Measurements from ENCODE around the gene CDH10. TPM values are rescaled to one million over a fixed set of nuclear protein-coding genes. Genes with fewer than 3 reads are reported as not detected.

Gene CDH10
- total RNA-seq, 6 experiments from 2014 or later = not detected

GRCh38 chr5:24480952-24481351 lies 163.8 kb downstream of the CDH10 start:
- Histone ChIP-seq H3K36me3 (no peaks in the 10 kb centered on the region), H3K27ac (no peak overlapping the region), H3K9me3 (no peaks in the 10 kb centered on the region), H3K4me3 (no peak overlapping the region), H3K4me1 (no peaks in the 10 kb centered on the region), H3K27me3 (no peaks in the 10 kb centered on the region)
- ATAC-seq (no peak), DNase-seq (no peak)
- intact Hi-C loops (cut with DNase I) = no loop called here
- TF ChIP-seq CTCF (IDR thresholded peaks at IDR 0.05) (no peak), POLR2A (IDR thresholded peaks at IDR 0.05) (no peak)

GRCh38 chr5:24477958-24478357 lies 166.8 kb downstream of the CDH10 start:
- no peaks in the 10 kb centered on the region for H3K9me3 ChIP-seq
- no peaks in the 10 kb centered on the region for H3K4me1 ChIP-seq
- no peak overlapping the region for H3K27ac ChIP-seq
- intact Hi-C loops (cut with DNase I) = no loop called here
- no peak overlapping the region for H3K4me3 ChIP-seq
- ATAC-seq = no peak
- H3K36me3 ChIP-seq = no peaks in the 10 kb centered on the region
- WGBS (ENCODE audit: insufficient coverage, low coverage, low lambda C conversion rate, missing lambda C conversion rate) = 77% methylated on average over 5 of the region's 5 CpGs
- no peaks in the 10 kb centered on the region for H3K27me3 ChIP-seq
- TF ChIP-seq POLR2A (IDR thresholded peaks at IDR 0.05) (no peak), CTCF (IDR thresholded peaks at IDR 0.05) (no peak)
- no peak for DNase-seq

DNA sequence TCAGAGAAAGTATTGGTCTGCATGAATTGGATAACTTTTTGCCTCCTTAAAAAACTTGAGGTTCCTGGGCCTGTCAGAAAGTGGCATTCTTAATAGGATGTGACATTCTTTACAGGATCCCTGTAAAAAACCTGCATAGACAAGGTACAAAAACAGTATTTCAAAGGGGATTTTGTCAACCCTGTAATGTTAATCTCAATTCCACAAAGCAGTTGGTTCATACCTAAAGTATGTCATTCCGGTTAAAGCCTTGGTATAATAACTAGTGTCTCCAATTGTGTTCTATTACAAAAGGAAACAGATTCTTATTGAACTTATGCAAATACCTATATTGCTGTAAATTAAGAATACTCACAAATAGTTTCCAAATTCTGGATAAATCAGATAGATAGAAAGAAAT lies 169.7 kb downstream of the CDH10 start:
- intact Hi-C loops (cut with DNase I) = no loop called here
- H3K9me3 ChIP-seq = no peaks in the 10 kb centered on the region
- H3K27me3 ChIP-seq = no peaks in the 10 kb centered on the region
- no peak for DNase-seq
- no peak overlapping the region for H3K4me3 ChIP-seq
- no peaks in the 10 kb centered on the region for H3K36me3 ChIP-seq
- H3K27ac ChIP-seq = no peak overlapping the region
- TF ChIP-seq CTCF (IDR thresholded peaks at IDR 0.05) (no peak), POLR2A (IDR thresholded peaks at IDR 0.05) (no peak)
- 88% methylated on average over 1 of the region's 1 CpG for WGBS (ENCODE audit: insufficient coverage, low coverage, low lambda C conversion rate, missing lambda C conversion rate)
- no peak for ATAC-seq
- H3K4me1 ChIP-seq = no peaks in the 10 kb centered on the region

DNA sequence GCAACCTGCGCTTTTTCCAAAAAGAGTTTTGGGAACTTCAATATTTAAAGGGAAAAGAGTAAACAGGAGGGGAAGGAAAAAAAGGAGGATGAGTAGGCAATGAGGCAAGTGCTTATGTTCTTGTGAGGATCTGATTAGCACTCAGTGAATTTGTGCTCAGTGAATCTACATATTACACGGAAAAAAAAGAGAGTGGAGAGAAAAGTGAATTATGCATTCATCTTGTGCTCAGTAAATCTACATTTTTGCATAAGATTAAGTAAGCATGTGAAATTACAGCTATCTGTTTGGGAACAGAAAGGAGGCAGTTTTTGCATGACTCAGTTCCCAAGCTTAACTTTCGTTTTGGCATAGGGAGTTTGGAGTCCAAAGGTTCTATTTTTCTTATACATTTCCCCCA lies 170.1 kb downstream of the CDH10 start:
- 71% methylated on average over 3 of the region's 3 CpGs for WGBS (ENCODE audit: insufficient coverage, low coverage, low lambda C conversion rate, missing lambda C conversion rate)
- H3K36me3 ChIP-seq = no peaks in the 10 kb centered on the region
- ATAC-seq (no peak), DNase-seq (no peak)
- H3K4me1 ChIP-seq = no peaks in the 10 kb centered on the region
- H3K4me3 ChIP-seq = no peak overlapping the region
- no peaks in the 10 kb centered on the region for H3K9me3 ChIP-seq
- H3K27me3 ChIP-seq = no peaks in the 10 kb centered on the region
- no peak for TF ChIP-seq CTCF (IDR thresholded peaks at IDR 0.05)
- no peak for TF ChIP-seq POLR2A (IDR thresholded peaks at IDR 0.05)
- intact Hi-C loops (cut with DNase I) = no loop called here
- no peak overlapping the region for H3K27ac ChIP-seq

DNA sequence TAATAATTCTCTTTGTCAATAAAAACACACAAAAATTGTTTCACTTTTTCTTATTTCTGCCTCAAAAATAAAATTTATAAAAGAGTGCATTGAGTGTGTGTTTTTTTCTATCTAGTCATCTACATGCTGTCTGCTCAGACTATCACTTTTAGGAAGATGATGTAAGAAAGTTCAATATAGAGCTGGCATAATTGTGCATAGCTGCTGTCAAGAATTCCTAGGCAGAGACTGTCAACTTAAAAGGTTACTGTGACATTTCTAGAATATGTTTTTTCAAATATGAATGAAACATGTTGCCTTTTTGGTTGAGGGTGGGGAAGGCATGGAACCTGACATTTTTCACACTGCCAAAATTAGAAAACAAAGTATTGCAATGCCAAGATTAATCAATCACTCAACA lies 172.3 kb downstream of the CDH10 start:
- DNase-seq = no peak
- H3K4me1 ChIP-seq = no peaks in the 10 kb centered on the region
- no peaks in the 10 kb centered on the region for H3K9me3 ChIP-seq
- no peak for TF ChIP-seq CTCF (IDR thresholded peaks at IDR 0.05)
- no peak for TF ChIP-seq POLR2A (IDR thresholded peaks at IDR 0.05)
- no peaks in the 10 kb centered on the region for H3K27me3 ChIP-seq
- H3K36me3 ChIP-seq = no peaks in the 10 kb centered on the region
- intact Hi-C loops (cut with DNase I) = no loop called here
- no peak overlapping the region for H3K4me3 ChIP-seq
- ATAC-seq = peak in 1 of 4 donors; percentile 54
- no peak overlapping the region for H3K27ac ChIP-seq
